Common myeloid progenitor, CD34-positive (primary cell): ENCODE measurements around the gene OLFM1.
"Not testable (repeated sequence)": the region's sequence is repeated elsewhere in the genome, so short reads cannot be mapped to it uniquely, and the experiment has no call there.

Source experiments
- CTCF ChIA-PET: fragments of 350-600 bp; sonication (Branson Sonifier 250); formaldehyde crosslinking; loops from one replicate; lab custom pipeline; 2021; ENCODE audit warnings: antibody characterized with exemption; lab: Charles Lee
- POLR2A ChIA-PET: fragments of 350-600 bp; sonication (Branson Sonifier 250); formaldehyde crosslinking; loops from one replicate; lab custom pipeline; 2021; ENCODE audit warnings: antibody characterized with exemption; lab: Charles Lee
- DNase-seq, 3 donors: peaks; one replicate each; pipeline versions ENCODE4 v3.0.0 to v3.0.0-alpha.2; 2013
- H3K27ac ChIP-seq, 2 experiments: 1 replicate in 1 of 2; 2 replicates in 1 of 2; pipeline ENCODE4 v1.7.0; 2013; ENCODE audit warnings: inconsistent platforms in 2 of 2, low read length in 2 of 2, mild to moderate bottlenecking in 2 of 2, low read depth in 1 of 2, moderate library complexity in 1 of 2; ENCODE audit not compliant: severe bottlenecking in 2 of 2, insufficient read depth in 1 of 2, poor library complexity in 1 of 2
- H3K27me3 ChIP-seq, 5 experiments: replicated peaks in 2 of 5; 1 replicate in 3 of 5; 2 replicates in 2 of 5; pipeline versions ENCODE4 v1.6.1 to v1.7.0; 2013; ENCODE audit warnings: low read length in 4 of 5, mild to moderate bottlenecking in 2 of 5, moderate library complexity in 2 of 5, inconsistent platforms in 1 of 5; ENCODE audit not compliant: insufficient read depth in 5 of 5, control insufficient read depth in 4 of 5
- H3K36me3 ChIP-seq, 4 experiments: 1 replicate in 2 of 4; 2 replicates in 2 of 4; pipeline versions ENCODE4 v1.6.1 to v1.7.0; 2013; ENCODE audit warnings: low read length in 3 of 4, control low read depth in 1 of 4, mild to moderate bottlenecking in 1 of 4; ENCODE audit not compliant: control insufficient read depth in 4 of 4, insufficient read depth in 4 of 4
- H3K4me1 ChIP-seq, 4 experiments: 1 replicate in 3 of 4; 2 replicates in 1 of 4; pipeline versions ENCODE4 v1.6.1 to v1.7.1; 2013; ENCODE audit warnings: low read length in 3 of 4, mild to moderate bottlenecking in 3 of 4, control low read depth in 1 of 4, inconsistent platforms in 1 of 4, moderate library complexity in 1 of 4; ENCODE audit not compliant: control insufficient read depth in 4 of 4, insufficient read depth in 4 of 4; ENCODE audit errors: control extremely low read depth in 1 of 4
- H3K4me3 ChIP-seq, 7 experiments: 1 replicate in 4 of 7; 2 replicates in 3 of 7; pipeline versions ENCODE4 v1.5.1 to v1.7.0; 2013; ENCODE audit warnings: mild to moderate bottlenecking in 7 of 7, low read length in 6 of 7, moderate library complexity in 6 of 7, inconsistent platforms in 2 of 7, low read depth in 2 of 7, control low read depth in 1 of 7; ENCODE audit not compliant: insufficient read depth in 4 of 7, control insufficient read depth in 1 of 7; ENCODE audit errors: extremely low read depth in 1 of 7
- H3K9me3 ChIP-seq, 5 experiments: 1 replicate in 4 of 5; 2 replicates in 1 of 5; pipeline versions ENCODE4 v1.6.1 to v1.7.1; 2013; ENCODE audit warnings: low read length in 4 of 5, mild to moderate bottlenecking in 2 of 5, inconsistent platforms in 1 of 5, low read depth in 1 of 5, moderate library complexity in 1 of 5; ENCODE audit not compliant: control insufficient read depth in 4 of 5, insufficient read depth in 2 of 5; ENCODE audit errors: control extremely low read depth in 1 of 5
- WGBS: methylation state at CpG from one replicate; pipeline ENCODE4 v1.1.5; 2013; ENCODE audit not compliant: insufficient coverage; 5-methylcytosine and 5-hydroxymethylcytosine counted together

Gene OLFM1

DNA sequence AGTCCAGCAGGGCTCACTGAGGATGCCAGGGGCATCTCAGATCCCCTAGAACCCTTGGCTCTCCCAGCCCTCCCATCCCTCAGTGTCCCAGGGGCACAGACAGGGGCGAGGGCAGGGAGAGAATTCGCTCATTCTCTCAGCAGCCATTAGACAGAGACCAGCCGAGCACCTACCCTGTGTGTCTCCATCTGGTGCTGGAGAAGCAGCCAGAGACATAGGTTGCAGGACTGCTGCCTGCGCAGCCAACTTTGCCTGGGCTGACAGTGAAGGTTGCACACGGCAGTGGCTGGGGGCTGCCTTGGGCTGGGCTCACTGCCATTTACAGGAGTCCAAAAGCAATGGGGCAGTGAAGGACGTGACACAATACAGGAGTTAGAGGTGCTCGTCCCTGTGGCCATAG lies 60.9 kb downstream of the OLFM1 start:
- Histone ChIP-seq H3K27ac (no peak overlapping the region), H3K27me3 (peaks cover 0 to 36% (median 6%) of the 10 kb centered on the region in 5 experiments), H3K9me3 (peaks cover 0 to 7% (median 0%) of the 10 kb centered on the region in 5 experiments), H3K4me3 (no peak overlapping the region), H3K4me1 (no peaks in the 10 kb centered on the region), H3K36me3 (no peaks in the 10 kb centered on the region)
- ChIA-PET CTCF (no interaction called here), POLR2A (no interaction called here)
- WGBS: 94% methylated on average over 5 of the region's 7 CpGs
- DNase-seq: no peak

DNA sequence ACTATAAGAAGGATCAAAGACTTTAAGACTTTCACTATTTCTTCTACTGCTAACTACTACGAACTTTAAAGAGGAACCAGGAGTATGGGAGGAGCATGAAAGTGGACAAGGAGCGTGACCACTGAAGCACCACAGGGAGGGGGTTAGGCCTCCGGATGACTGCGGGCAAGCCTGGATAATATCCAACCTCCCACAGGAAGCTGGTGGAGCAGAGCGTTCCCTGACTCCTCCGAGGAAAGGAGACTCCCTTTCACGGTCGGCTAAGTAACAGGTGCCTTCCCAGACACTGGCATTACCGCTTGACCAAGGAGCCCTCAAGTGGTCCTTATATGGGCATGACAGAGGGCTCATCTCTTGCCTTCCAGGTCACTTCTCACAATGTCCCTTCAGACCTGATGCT lies 62.4 kb downstream of the OLFM1 start:
- H3K4me1 ChIP-seq, CTCF ChIA-PET, H3K9me3 ChIP-seq, H3K4me3 ChIP-seq, H3K36me3 ChIP-seq, H3K27ac ChIP-seq, DNase-seq, POLR2A ChIA-PET: not testable (repeated sequence)
- H3K27me3 ChIP-seq: peaks cover 0 to 24% (median 4%) of the 10 kb centered on the region in 5 experiments
- WGBS: 95% methylated on average over 5 of the region's 9 CpGs

DNA sequence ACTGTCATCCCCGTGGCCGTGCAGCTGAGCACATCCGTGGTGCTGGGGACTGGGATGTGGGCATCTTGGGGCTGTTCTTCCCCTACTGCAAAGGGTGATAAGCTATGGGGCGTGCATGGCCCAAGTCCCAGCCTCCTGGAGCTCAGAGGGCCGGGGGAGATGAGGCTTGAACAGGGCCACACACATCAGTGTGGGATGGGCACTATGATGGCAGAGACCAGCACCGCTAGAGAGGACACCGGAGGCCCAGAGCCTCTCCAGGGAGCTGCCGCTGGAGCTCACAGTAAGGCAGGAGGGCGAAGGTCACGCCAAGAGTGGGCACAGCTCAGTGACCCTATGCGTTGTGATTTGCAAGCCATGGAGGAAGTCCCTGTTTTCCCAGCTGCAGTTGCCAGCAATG lies 63.5 kb downstream of the OLFM1 start:
- ChIA-PET CTCF (no interaction called here), POLR2A (no interaction called here)
- H3K4me3 ChIP-seq: no peak overlapping the region
- H3K9me3 ChIP-seq: peaks cover 0 to 7% (median 0%) of the 10 kb centered on the region in 5 experiments
- H3K4me1 ChIP-seq: no peaks in the 10 kb centered on the region
- peaks cover 0 to 21% (median 4%) of the 10 kb centered on the region in 5 experiments for H3K27me3 ChIP-seq
- WGBS: 88% methylated on average over 11 of the region's 11 CpGs
- no peaks in the 10 kb centered on the region for H3K36me3 ChIP-seq
- no peak overlapping the region for H3K27ac ChIP-seq
- DNase-seq: no peak

DNA sequence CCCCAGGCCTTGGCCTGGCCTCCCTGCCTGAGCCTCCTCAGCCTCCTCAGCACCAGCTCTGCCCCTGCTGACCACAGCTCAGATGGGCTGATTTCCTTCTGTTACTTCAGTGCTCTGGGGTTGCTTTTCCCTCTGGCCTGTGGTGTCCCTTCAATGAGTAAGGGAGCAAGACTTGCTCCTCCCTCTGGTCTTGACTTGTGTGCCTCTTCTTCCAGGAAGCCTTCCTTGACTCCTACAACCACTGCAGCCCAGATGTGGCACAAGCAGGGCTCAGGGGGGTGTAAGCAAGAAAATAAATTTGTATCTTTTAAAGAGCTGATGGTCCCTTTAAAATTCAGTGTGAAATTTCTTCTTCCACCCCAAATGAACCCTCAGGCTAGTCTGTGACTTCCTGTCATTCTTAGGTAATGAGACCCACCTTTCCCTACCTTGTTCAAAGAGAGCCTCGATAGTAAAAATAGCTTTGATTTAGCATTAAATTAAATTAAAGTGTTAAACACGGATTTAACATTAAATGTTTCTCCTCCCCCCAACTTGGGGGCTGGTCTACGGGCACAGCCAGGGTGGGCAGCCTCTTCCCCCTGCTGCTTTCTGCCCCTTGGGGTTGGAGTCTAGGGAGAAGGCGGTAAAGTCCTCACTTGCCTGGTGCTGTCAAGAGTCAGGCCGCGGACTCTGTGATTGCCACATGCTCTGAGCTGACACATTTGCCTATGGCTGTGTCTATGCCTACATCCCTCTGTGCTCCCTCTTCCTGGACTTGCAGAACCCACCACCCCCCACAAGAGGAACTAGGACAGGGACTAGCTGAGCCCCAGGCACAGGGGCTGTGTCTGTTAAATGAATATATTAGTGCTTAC lies 64.5 kb downstream of the OLFM1 start:
- DNase-seq: no peak
- H3K4me3 ChIP-seq: no peak overlapping the region
- no peaks in the 10 kb centered on the region for H3K4me1 ChIP-seq
- no peak overlapping the region for H3K27ac ChIP-seq
- WGBS: no CpG with 5 or more reads among the region's 6 CpGs
- POLR2A ChIA-PET: no interaction called here
- H3K36me3 ChIP-seq: no peaks in the 10 kb centered on the region
- peaks cover 0 to 7% (median 0%) of the 10 kb centered on the region in 5 experiments for H3K9me3 ChIP-seq
- CTCF ChIA-PET: no interaction called here
- peaks cover 0 to 20% (median 4%) of the 10 kb centered on the region in 5 experiments for H3K27me3 ChIP-seq

DNA sequence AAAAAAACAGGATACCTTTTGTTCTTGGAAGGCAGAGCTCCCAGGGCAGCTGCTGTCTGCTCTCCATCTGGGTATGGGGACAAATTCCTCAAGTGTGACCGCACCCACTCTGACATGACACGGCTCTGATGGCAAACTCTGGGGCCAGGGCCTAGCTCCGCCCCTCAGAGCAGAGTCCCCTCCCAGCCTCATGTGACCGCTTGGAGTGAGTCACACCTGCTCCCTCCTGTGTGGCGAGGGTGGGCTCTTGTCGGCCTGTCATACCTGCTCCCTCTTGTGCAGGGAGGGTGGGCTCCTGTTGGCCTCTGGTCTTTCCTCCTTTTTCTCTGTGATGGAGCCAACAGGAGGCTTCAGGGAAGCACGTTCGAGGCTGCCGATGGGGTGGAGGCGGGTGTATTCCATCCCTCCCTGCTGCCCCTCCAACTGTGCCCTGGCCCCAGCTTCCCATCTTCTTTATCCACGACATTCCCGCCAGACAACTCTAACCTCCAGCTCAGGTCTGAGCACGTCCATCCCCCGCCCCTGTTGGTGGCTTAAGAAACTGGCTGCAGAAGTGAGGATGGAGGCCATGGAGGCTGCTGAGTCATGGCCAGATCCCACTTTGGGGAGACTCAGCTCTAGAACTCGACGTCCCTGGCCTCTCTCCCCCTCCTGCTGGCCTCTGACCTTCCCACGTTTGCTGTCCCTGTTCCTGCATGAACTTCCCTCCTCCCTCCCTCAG lies 65.3 kb downstream of the OLFM1 start:
- H3K27me3 ChIP-seq: peaks cover 0 to 23% (median 4%) of the 10 kb centered on the region in 5 experiments
- ChIA-PET CTCF (no interaction called here), POLR2A (no interaction called here)
- no peak overlapping the region for H3K27ac ChIP-seq
- H3K9me3 ChIP-seq: peaks cover 0 to 7% (median 0%) of the 10 kb centered on the region in 5 experiments
- 65% methylated on average over 9 of the region's 17 CpGs for WGBS
- no peak for DNase-seq
- H3K4me1 ChIP-seq: no peaks in the 10 kb centered on the region
- H3K36me3 ChIP-seq: no peaks in the 10 kb centered on the region
- H3K4me3 ChIP-seq: no peak overlapping the region

DNA sequence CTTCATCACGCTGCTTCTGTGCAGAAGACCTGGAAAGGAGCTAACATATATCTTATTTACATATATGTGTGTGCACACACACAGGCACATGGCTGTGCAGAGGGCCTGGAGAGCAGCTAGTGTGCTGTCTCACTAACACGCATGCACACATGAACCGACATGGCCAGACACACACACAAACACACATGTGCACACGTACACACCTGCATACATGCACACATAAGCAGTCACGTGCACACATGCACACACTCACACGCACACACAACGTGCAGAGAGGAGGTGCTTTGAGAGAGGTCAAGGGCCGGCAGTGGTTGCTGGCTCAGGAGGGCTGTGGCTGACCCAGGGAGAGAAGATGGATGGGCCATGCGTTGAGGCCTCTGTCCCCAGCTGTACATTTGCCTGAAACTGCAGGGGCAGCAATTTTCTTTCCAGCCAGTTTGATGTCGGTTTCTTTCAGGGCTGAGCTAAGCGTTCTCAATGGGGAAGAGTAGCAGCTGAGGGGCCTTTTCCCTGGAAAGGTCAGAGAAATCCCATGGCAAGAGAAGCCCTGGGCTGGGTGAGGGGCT lies 66.7 kb downstream of the OLFM1 start:
- H3K4me3 ChIP-seq: no peak overlapping the region
- CTCF ChIA-PET: no interaction called here

More for the DNA sequence above, 66.7 kb downstream of the OLFM1 start:
- WGBS: 98% methylated on average over 6 of the region's 11 CpGs
- H3K27me3 ChIP-seq: peaks cover 0 to 21% (median 5%) of the 10 kb centered on the region in 5 experiments
- no peaks in the 10 kb centered on the region for H3K4me1 ChIP-seq
- DNase-seq: no peak
- H3K27ac ChIP-seq: no peak overlapping the region
- no peaks in the 10 kb centered on the region for H3K36me3 ChIP-seq
- POLR2A ChIA-PET: no interaction called here
- H3K9me3 ChIP-seq: peaks cover 0 to 7% (median 0%) of the 10 kb centered on the region in 5 experiments
